GM18858 (cell line): ENCODE data around the gene PAX8.
A peak's percentile ranks its signal among the peaks of the same experiment; 100 is the strongest.

Experiments
- ATAC-seq: cut with Tn5 transposase; IDR thresholded peaks from one replicate; pipeline ENCODE4 v1.9.1; 2021; ENCODE audit not compliant: unreplicated experiment

Gene PAX8

GRCh38 chr2:113186433-113186796, 92.3 kb downstream of the PAX8 start:
- no peak for ATAC-seq

- no peak for ATAC-seq
Measured at GRCh38 chr2:113185664-113186432, 92.9 kb downstream of the PAX8 start.

- no peak for ATAC-seq
Measured at GRCh38 chr2:113184531-113185230, 94.0 kb downstream of the PAX8 start.

- no peak for ATAC-seq
Measured at GRCh38 chr2:113183703-113184102, 95.0 kb downstream of the PAX8 start.

- no peak for ATAC-seq
Measured at GRCh38 chr2:113183264-113183663, 95.5 kb downstream of the PAX8 start.

GRCh38 chr2:113182471-113183260, 96.1 kb downstream of the PAX8 start:
- ATAC-seq: no peak

- ATAC-seq: no peak
Measured at GRCh38 chr2:113181258-113182051, 97.3 kb downstream of the PAX8 start.

GRCh38 chr2:113180131-113180946, 98.4 kb downstream of the PAX8 start:
- no peak for ATAC-seq

- ATAC-seq: no peak
Measured at GRCh38 chr2:113179446-113180045, 99.2 kb downstream of the PAX8 start.

- no peak for ATAC-seq
Measured at GRCh38 chr2:113178891-113179290, 99.8 kb downstream of the PAX8 start.

- no peak for ATAC-seq
Measured at GRCh38 chr2:113178069-113178746, 100.5 kb downstream of the PAX8 start.

- no peak for ATAC-seq
Measured at GRCh38 chr2:113176696-113177355, 101.9 kb downstream of the PAX8 start.

- no peak for ATAC-seq
Measured at GRCh38 chr2:113175736-113176695, 102.7 kb downstream of the PAX8 start.

- peak; percentile 66 for ATAC-seq
Measured at GRCh38 chr2:113175042-113175628, 103.6 kb downstream of the PAX8 start.

- ATAC-seq: no peak
Measured at GRCh38 chr2:113174376-113174750, 104.4 kb downstream of the PAX8 start.

GRCh38 chr2:113173542-113174375, 105.0 kb downstream of the PAX8 start, which contains the start of gene PSD4:
Gene PSD4, plus strand, starts transcription at chr2:113173971. Its CDS starts 8,486 bp downstream, at chr2:113182457.
- ATAC-seq: peak; percentile 78
